GM18517 (cell line): ENCODE measurements around the gene APOBEC3C.
"Not testable (repeated sequence)": the region's sequence is repeated elsewhere in the genome, so short reads cannot be mapped to it uniquely, and the experiment has no call there.

ENCODE experiments used
- ATAC-seq: cut with Tn5 transposase; IDR thresholded peaks from one replicate; pipeline ENCODE4 v1.9.1; 2021; ENCODE audit warnings: mild to moderate bottlenecking, moderate library complexity; ENCODE audit not compliant: unreplicated experiment

The APOBEC3C gene

DNA sequence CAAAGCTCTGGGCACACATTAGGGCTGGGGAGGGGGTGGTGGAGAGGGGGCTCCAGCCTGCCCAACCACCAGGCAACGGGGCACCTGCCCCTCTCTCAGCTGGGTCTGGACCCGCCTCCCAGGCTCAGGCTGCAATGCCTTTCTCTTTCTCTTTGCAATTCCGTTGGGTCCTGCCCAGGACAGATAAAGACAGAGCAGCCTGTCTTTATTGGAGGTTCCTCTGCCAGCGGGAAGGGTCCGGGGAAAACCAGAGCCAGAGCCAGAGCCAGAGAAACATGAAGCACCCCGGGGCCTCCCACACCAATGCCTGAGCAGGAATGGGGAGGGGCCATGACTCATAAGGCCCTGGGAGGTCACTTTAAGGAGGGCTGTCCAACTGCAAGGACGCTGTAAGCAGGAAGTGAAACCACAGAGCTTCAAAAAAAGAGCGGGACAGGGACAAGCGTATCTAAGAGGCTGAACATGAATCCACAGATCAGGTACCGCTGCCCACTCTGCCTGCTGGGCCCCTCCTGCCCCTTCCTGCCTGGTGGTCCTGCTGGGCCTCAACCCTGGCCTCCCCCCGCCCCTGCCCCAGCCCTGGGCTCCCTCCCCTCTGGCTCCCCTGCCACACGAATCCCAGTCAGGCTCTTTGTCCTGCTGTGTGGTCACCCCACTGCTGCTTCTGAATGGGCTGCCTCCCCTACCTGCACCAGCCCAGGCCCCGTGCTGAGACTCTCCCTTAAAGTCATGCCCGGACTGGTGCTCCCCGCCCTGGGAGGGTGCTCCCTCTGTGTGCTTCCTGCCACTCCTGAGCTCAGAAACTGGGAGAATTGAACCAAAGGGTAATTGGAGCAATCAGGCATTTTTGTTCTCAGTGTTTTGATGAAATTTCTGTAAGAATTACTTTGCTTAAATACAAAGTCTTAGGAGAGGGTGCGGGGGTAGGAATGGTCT lies 31.8 kb upstream of the APOBEC3C start, which contains the start of gene APOBEC3B:
Gene APOBEC3B (plus strand): TSS at position 356 of the 936 bp plus-strand sequence. CDS start 107 bp downstream, at position 463.
- no peak for ATAC-seq

DNA sequence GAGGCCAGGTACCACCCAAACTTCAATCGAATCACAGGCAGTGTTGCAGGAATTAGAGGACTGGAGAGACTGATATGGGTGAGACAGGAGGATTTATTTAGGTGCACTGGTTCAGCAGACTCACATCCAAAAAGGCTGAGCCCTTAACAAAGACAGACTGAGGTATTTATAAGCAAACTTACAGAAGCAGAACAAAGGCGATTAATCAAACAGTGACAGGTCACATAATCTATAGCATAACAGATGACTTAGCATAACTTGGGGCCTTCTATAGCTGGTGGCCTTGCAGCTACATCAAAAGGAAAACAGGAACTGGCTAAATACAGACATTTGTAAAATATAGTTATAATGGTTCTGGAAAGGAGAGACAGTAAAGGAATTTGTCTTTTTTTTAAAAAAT lies 29.8 kb upstream of the APOBEC3C start:
- no peak for ATAC-seq

DNA sequence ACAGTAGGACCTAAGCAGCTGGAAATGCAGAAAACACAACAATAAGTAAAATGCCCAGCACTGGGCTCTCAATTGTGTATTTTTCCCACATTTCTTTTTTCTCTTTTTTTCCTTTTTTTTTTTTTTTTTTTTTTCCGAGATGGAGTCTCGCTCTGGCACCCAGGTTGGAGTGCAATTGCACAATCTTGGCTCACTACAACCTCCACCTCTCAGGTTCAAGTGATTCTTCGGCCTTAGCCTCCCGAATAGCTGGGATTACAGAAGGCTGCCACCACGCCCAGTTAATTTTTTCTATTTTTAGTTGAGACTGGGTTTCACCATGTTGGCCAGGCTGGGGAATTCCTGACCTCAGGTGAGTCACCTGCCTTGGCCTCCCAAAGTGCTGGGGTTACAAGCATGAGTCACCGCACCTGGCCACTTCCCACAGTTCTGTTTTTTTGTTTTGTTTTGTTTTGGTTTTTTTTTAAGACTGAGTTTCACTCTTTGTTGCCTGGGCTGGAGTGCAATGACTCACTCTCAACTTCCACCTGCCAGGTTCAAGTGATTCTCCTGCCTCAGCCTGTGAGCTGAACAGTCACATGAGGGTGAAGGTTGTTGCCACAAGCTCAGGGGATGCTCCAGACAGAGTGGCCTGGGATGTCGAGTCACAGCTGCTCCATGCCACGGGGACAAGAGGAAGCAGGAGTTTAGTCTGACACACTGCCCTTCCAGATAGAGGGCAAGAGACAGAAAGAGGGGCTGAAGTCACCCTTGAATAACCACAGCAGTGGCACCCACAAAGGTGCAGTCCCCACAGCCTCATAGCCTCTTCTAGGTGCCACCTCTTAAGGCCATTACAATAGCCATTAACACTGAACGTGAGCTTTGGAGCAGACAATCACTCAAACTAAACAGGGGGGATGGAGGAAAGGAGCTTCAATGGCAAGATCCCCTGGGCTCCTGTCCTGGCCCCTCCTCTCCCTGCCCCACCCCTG lies 29.0 kb upstream of the APOBEC3C start:
- ATAC-seq = peak; percentile 76

DNA sequence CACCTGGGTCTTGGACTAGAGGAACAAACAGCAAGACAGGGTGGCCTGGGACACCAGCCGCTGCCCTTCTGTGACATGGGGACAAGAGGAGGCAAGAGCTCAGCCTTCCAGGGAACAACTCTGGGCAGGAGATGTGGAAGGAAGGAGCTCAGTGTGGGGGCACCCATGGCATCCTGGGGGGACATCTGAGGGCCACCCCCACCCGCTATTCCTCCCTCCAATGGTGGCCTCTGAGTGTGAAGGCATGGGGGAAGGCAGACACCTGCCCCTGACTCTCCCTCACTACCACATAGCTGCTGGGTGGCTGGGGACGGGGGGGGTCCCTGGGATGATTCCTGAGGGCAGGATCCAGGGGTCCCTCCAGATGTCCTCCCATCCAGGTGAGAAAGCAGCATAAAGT lies 27.4 kb upstream of the APOBEC3C start:
- no peak for ATAC-seq

DNA sequence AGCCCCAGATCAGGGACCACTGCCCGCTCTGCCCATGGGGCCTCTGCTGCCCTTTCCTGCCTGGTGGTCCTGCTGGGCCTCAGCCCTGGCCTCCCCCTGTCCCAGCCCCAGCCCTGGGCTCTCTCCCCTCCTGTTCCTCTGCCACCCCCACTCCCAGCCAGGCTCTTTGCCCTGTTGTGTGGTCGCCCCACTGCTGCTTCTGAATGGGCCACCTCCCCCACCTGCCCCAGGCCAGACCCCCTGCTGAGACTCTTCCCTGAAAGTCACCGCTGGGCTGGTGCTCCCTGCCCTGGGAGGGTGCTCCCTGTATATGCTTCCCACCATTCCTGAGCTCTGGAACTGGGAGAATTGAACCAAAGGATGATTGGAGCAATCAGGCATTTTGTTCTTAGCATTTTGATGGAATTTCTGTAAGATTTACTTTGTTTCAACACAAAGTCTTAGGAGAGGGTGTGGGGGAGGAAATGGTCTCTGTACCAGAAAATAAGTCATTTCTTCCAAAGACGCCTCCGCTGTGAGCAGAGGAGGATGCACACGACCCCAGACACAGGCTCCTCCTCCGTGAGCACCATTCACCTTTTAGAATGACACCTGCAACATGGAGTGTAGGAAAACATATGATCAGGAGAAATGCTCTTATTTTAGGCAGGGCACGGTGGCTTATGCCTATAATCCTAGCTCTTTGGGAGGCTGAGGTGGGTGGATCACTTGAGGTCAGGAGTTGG lies 26.7 kb upstream of the APOBEC3C start:
- no peak for ATAC-seq

DNA sequence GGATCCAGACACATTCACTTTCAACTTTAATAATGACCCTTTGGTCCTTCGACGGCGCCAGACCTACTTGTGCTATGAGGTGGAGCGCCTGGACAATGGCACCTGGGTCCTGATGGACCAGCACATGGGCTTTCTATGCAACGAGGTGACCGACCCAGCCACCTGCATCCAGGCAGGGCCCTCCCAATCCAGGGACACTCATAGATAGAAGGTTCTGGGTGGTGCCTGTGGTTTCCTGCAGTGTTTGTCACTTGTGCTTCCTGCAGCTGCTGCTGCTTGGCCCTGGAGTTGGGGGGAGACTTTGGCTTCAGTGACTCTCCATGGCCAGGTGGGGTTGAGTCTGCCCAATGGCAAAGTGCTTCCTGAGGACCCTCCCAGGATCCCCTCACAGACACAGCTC lies 24.6 kb upstream of the APOBEC3C start:
- ATAC-seq = no peak

DNA sequence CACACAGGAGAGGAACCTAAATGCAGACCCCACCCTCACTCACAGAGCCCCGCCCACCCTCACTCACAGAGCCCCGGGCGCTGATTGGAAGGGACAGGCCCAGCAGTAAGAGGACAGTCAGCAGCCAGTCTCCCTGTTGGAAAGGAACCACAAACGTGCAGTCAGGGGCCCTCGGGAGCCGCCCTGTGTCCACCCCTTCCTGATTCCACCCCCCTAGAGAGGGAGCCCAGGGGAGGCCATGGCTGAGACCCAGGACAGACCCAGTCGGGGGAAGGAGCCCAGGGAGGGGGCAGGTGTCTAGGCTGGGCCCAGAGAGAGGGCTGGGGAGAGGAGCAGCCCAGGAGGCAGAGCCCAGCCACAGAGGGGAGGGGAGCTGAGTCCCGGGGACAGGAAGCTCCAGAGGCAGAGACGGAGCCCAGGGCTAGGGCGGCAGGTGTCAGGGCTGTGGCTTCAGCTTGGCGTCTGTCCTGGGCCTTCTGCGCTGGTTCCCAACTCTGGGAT lies 21.1 kb upstream of the APOBEC3C start:
- not testable (repeated sequence) for ATAC-seq

DNA sequence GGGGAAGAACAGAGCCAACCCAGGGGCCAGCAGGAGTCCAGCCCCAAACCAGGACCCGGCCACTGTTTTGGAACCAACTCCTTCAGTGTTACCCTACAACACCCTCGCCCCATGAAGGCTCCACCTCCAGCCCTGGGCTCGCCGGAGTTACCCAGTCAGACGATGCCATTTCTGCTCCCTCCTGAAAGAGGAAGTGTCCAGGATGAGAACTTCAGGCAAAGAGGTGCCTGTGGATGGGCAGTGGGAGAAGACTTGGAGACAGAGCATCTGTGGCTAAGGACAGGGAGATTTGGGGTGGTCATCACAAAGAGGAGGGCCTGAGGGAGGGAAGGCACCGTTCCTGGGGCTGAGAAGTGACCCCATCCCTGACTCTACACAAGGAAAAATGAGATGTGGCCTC lies 18.0 kb upstream of the APOBEC3C start:
- ATAC-seq = no peak

DNA sequence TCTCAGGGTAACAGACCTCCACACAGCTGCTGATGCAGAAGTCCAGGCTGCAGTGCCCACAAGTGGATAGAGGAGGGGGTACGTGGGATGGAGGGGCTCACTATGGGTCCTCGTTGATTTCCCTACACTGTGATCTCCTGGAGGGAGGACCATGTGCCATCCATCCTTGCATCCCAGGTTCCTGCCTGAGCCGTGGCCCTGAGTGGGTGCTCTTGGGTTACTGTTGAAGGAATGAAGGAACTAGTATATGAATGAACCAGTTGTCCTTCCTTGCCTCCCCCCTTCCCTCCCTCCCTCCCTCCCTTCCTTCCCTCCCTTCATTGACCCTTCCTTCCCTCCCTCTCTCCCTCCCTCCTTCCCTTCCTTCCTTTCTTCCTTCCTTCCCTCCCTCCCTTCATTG lies 16.5 kb upstream of the APOBEC3C start:
- no peak for ATAC-seq

DNA sequence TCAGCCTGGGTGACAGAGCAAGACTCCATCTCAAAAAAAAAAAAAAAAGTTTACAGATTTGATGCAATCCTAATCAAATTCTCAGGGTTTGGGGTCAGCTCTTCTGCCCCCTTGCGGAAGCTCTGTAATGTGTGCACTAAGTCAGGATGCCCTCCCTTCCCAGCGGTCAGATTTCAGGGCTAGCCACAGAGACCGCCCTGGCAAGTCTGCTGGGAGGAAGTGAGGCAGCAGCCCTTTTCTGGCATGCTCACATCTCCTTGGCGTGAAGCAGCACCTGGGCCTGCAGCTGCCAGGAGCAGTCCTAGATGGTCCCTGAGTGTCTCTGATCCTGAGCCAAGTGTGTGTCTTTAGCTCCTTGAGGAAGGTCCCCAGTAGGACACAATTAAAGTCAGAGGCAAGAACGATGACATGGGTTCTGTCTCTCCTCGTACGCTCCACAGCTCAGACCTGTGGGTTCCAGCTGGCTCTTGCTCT lies 10.9 kb upstream of the APOBEC3C start:
- ATAC-seq = peak; percentile 70

DNA sequence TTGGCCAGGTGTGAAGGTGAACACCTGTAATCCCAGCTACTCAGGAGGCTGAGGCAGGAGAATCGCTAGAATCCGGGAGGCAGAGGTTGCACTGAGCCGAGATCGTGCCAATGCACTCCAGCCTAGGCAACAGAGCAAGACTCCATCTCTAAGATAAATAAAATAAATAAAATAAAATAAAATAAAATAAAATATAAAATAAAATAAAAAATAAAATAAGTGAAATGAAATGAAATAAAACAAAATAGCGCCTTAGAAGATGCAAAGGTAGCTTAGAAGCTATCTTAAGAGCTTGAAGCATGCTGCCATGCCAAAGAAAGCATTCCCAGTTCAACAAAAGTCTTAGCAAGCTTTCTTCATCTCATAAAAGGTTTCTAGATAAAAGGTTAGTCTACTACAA lies 6.9 kb upstream of the APOBEC3C start:
- no peak for ATAC-seq

DNA sequence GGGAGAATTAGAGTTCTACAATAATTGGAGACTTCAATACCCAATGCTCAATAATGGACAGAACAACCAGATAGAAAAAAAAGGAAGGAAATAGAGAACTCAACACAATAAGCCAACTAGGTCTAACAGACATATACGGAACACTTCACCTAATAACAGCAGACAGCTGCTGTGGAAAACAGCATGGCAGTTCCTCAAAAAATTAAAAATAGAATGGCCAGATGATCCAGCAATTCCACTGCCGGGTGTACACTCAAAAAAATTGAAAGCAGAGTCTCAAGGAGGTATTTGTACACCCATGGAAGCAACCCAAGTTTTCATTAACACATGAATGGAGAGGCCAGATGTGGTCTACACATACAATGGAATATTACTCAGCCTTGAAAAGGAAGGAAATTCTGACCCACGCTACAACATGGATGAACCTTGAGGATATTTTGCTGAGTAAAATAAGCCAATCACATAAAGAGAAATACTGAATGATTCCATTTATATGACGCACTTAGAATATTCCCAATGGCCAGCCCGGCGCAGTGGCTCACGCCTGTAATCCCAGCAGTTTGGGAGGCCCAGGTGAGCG lies 5.7 kb upstream of the APOBEC3C start:
- ATAC-seq = not testable (repeated sequence)

DNA sequence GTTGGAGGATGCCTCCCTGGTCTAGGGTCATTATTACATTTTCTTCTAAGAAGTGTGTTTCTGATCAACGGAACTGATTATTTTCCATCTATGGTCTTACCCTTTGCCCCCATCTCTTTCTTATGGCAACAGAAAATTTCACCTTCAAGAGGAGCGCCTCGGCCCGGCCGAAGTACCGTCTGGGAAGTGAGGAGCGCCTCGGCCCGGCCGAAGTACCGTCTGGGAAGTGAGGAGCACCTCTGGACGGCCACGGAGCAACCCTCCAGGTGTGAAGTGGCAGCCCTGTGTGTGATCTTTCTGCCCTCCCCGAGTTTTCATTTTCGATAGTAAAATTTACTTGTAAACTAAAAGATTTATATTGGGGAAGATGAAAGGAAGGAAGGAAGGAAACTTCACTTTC lies 3.1 kb upstream of the APOBEC3C start:
- no peak for ATAC-seq

DNA sequence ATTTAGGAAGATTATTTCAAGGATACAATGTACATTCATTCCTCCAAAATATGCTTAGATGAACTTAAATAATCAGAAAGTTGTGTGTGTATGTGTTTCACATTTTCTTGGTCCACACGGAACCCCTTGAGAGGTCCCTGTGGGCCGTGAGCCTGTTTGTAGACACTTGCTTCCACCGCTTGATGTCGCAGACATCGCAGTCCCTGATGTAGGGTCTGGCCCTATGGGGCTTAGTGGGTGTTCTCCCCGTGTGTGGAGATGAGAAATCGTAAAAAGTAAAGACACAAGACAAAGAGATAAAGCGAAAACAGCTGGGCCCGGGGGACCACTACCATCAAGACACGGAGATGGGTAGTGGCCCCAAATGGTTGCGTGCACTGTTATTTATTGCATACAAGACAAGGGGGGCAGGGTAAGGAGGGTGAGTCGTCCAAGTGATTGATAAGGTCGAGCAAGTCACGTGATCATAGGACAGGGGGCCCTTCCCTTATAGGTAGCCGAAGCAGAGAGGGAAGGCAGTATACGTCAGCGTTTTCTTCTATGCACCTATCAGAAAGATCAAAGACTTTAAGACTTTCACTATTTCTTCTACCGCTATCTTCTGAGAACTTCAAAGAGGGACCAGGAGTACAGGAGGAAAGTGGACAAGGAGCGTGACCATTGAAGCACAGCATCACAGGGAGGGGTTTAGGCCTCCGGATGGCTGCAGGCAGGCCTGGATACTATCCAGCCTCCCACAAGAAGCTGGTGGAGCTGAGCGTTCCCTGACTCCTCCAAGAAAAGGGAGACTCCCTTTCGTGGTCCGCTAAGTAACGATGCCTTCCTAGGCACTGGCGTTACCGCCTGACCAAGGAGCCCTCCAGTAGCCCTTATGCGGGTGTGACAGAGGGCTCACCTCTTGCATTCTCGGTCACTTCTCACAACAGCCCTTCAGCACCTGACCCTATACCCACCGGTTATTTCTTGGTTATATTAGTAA lies 1.2 kb upstream of the APOBEC3C start:
- no peak for ATAC-seq

DNA sequence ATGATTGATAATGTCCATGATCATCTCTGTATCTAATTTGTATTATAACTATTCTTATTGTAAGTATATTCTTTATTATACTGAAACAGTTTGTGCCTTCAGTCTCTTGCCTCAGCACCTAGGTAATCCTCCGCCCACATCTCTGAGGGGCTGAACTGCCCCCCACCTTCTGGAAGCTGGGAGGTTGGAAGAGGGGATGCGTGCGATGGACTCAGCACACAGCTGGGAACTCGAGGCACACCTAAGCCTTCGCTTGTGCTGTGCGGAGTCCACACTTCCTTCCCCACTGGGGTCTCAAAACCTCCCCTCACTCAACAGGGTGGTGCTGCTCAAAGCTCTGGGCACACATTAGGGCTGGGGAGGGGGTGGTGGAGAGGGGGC lies 506 bp upstream of the APOBEC3C start:
- peak; percentile 13 for ATAC-seq

DNA sequence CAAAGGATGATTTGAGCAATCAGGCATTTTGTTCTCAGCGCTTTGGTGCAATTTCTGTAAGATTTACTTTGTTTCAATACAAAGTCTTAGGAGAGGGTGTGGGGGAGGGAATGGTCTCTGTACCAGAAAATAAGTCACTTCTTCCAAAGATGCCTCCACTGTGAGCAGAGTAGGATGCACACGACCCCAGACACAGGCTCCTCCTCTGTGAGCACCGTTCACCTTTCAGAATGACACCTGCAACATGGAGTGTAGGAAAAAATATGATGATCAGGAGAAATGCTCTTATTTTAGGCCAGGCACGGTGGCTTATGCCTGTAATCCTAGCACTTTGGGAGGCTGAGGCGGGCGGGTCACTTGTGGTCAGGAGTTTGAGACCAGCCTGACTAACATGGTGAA lies 665 bp downstream of the APOBEC3C start:
- ATAC-seq = not testable (repeated sequence)

DNA sequence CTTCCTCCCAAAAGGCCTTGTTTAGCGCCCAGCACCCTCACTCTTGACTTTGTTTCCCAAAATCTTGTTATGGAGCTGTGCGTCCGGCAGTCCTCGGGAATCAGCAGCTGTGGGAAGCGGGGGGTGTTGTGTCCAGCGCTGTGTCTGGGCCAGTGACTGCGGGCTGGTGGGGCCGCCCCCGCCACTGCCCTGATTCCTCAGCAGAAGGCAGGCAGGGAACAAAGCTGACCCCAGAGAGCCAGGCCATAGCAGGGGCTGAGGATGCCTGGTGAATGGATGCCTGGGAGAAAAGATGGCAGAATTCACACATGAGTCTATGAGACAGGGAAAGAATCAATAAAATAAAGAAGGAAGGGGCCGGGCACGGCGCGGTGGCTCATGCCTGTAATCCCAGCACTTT lies 2.5 kb downstream of the APOBEC3C start:
- ATAC-seq = no peak

DNA sequence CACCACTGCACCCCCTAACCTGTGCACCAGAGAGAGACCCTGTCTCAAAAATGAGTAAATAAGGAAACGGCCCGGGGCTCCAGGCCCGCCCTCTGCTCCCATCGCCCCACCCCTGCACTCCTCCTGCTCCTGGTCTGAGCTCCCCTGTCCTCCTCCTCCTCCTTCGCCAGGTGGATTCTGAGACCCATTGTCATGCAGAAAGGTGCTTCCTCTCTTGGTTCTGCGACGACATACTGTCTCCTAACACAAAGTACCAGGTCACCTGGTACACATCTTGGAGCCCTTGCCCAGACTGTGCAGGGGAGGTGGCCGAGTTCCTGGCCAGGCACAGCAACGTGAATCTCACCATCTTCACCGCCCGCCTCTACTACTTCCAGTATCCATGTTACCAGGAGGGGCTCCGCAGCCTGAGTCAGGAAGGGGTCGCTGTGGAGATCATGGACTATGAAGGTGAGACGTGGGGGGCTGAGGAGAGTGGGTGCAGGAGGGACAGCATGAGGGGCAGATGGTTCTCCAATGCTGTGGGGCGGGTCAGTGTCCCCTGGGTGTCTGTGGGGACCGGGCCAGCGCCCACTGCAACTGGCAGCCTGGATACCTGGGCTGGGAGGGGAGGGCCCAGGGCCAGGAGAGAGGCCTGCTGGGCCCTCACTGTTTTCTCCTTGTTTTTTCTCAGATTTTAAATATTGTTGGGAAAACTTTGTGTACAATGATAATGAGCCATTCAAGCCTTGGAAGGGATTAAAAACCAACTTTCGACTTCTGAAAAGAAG lies 3.7 kb downstream of the APOBEC3C start:
- ATAC-seq = no peak
